HCT116 (cell line): ENCODE data around the gene PRPF19. TPM values are rescaled to one million over a fixed set of nuclear protein-coding genes. Genes with fewer than 3 reads are reported as not detected.

ENCODE experiments used
- ATAC-seq: fragments of 200-7000 bp; cut with Tn5 transposase; 2 replicates; pipeline ENCODE4 v1.9.1; 2020; ENCODE audit warnings: mild to moderate bottlenecking, moderate library complexity
- BruUV-seq: library from RNA; stranded (reverse); fragments of 400-500 nt; replicated peaks from 2 replicates; lab custom pipeline; 2021; lab: Mats Ljungman, UMichigan
- CTCF ChIA-PET: fragments of 300-600 bp; sonication (Branson Sonifier 250); formaldehyde crosslinking; loops from one replicate; lab custom pipeline; 2021; ENCODE audit warnings: antibody characterized with exemption; lab: Charles Lee
- POLR2A ChIA-PET: fragments of 300-600, 350-600 bp; sonication (Branson Sonifier 250); formaldehyde crosslinking; loops from one replicate; lab custom pipeline; 2021; ENCODE audit warnings: antibody characterized with exemption; lab: Charles Lee
- RAD21 ChIA-PET, 2 experiments: fragments of 300-600 bp; sonication (Branson Sonifier 250); formaldehyde crosslinking; loops; one replicate each; lab custom pipeline; 2023; ENCODE audit warnings: low total read pairs in 2 of 2; ENCODE audit not compliant: uncharacterized antibody in 2 of 2, unreplicated experiment in 2 of 2, low non-redundant PET in 1 of 2; lab: Charles Lee
- DNase-seq: peaks from one replicate; pipeline ENCODE4 v3.0.0-alpha.2; 2010; ENCODE audit warnings: low read depth, low spot score
- H2AFZ ChIP-seq: fragments of 200-600 bp; shearing (Covaris generic), sonication (generic); 2 replicates; pipeline ENCODE4 v1.6.1; 2017; ENCODE audit warnings: low read depth, mixed run types, mixed read lengths, antibody characterized with exemption, low read length; ENCODE audit not compliant: poor library complexity, severe bottlenecking
- H3K27ac ChIP-seq: 2 replicates; pipeline ENCODE4 v1.5.1; 2012; ENCODE audit warnings: low read depth, low read length
- H3K27me3 ChIP-seq: fragments of 200-600 bp; sonication (generic); 2 replicates; pipeline ENCODE4 v1.6.1; 2016; ENCODE audit warnings: mixed run types, low read length, mixed read lengths; ENCODE audit not compliant: insufficient read depth
- H3K36me3 ChIP-seq, 2 experiments: fragments of 200-500 bp in 1 of 2; fragments of 200-600 bp in 1 of 2; sonication (Bioruptor generic) in 1 of 2; sonication (generic) in 1 of 2; 2 replicates each; pipeline versions ENCODE4 v1.5.1 to v1.6.1; 2014 to 2016; ENCODE audit warnings: low read length in 2 of 2, inconsistent platforms in 1 of 2, mixed read lengths in 1 of 2, mixed run types in 1 of 2; ENCODE audit not compliant: insufficient read depth in 2 of 2, control insufficient read depth in 1 of 2
- H3K4me1 ChIP-seq, 2 experiments: fragments of 200-600 bp in 1 of 2; sonication (generic) in 1 of 2; 2 replicates each; pipeline versions ENCODE4 v1.5.1 to v1.6.1; 2012 to 2017; ENCODE audit warnings: low read length in 2 of 2, inconsistent platforms in 1 of 2, mild to moderate bottlenecking in 1 of 2, mixed read lengths in 1 of 2, mixed run types in 1 of 2, moderate library complexity in 1 of 2; ENCODE audit not compliant: insufficient read depth in 2 of 2, control insufficient read depth in 1 of 2
- H3K4me2 ChIP-seq: fragments of 200-600 bp; sonication (generic); 2 replicates; pipeline ENCODE4 v1.6.1; 2017; ENCODE audit warnings: mixed run types, low read length, mixed read lengths
- H3K4me3 ChIP-seq, 2 experiments: fragments of 200-600 bp in 1 of 2; sonication (generic) in 1 of 2; replicated peaks in 1 of 2; 2 replicates each; pipeline ENCODE4 v1.5.1; 2011 to 2016; ENCODE audit warnings: low read length in 2 of 2, control low read depth in 1 of 2, low read depth in 1 of 2, mild to moderate bottlenecking in 1 of 2, mixed read lengths in 1 of 2, mixed run types in 1 of 2
- H3K79me2 ChIP-seq: fragments of 200-600 bp; sonication (generic); 2 replicates; pipeline ENCODE4 v1.6.1; 2017; ENCODE audit warnings: mild to moderate bottlenecking, mixed run types, low read length, moderate library complexity, mixed read lengths; ENCODE audit not compliant: insufficient read depth
- H3K9ac ChIP-seq: fragments of 200-600 bp; sonication (generic); 2 replicates; pipeline ENCODE4 v1.6.1; 2016; ENCODE audit warnings: low read length, mixed read lengths
- H3K9me2 ChIP-seq: fragments of 200-600 bp; sonication (generic), shearing (Covaris generic); 2 replicates; pipeline ENCODE4 v1.6.1; 2017; ENCODE audit warnings: mixed run types, mild to moderate bottlenecking, moderate library complexity; ENCODE audit not compliant: insufficient read depth
- H3K9me3 ChIP-seq, 2 experiments: fragments of 200-500 bp in 1 of 2; fragments of 200-600 bp in 1 of 2; sonication (Bioruptor generic) in 1 of 2; sonication (generic) in 1 of 2; 2 replicates each; pipeline ENCODE4 v1.6.1; 2014 to 2017; ENCODE audit warnings: low read length in 2 of 2, mixed read lengths in 2 of 2, inconsistent platforms in 1 of 2, low read depth in 1 of 2, mild to moderate bottlenecking in 1 of 2, mixed run types in 1 of 2, moderate library complexity in 1 of 2; ENCODE audit not compliant: control insufficient read depth in 1 of 2, insufficient read depth in 1 of 2
- H4K20me1 ChIP-seq: fragments of 200-600 bp; sonication (generic), shearing (Covaris generic); 2 replicates; pipeline ENCODE4 v1.6.1; 2017; ENCODE audit warnings: mixed run types, mild to moderate bottlenecking, moderate library complexity; ENCODE audit not compliant: insufficient read depth
- ATF3 ChIP-seq: IDR thresholded peaks from 2 replicates; pipeline ENCODE4 v1.6.1; 2012
- CBX3 ChIP-seq: IDR thresholded peaks from 2 replicates; pipeline ENCODE4 v1.6.1; 2012; ENCODE audit warnings: low read depth
- CEBPB ChIP-seq: IDR thresholded peaks from 2 replicates; pipeline ENCODE4 v1.6.1; 2012; ENCODE audit warnings: low read depth
- EGR1 ChIP-seq: IDR thresholded peaks from 2 replicates; pipeline ENCODE4 v1.6.1; 2012; ENCODE audit warnings: low read depth
- JUND ChIP-seq: IDR thresholded peaks from 2 replicates; pipeline ENCODE4 v1.6.1; 2012
- POLR2A ChIP-seq: IDR thresholded peaks from 2 replicates; pipeline ENCODE4 v1.7.0; 2011; ENCODE audit warnings: borderline replicate concordance; ENCODE audit not compliant: insufficient read depth, insufficient read length; ENCODE audit errors: extremely low read depth
- POLR2AphosphoS5 ChIP-seq: IDR thresholded peaks from 2 replicates; pipeline ENCODE4 v1.6.1; 2011; ENCODE audit warnings: mild to moderate bottlenecking, low read depth, low read length, moderate library complexity
- RAD21 ChIP-seq: IDR thresholded peaks from 2 replicates; pipeline ENCODE4 v1.6.1; 2012; ENCODE audit warnings: low read depth, mild to moderate bottlenecking
- SIN3A ChIP-seq: IDR thresholded peaks from 2 replicates; pipeline ENCODE4 v1.6.1; 2012; ENCODE audit warnings: low read depth
- SP1 ChIP-seq: IDR thresholded peaks from 2 replicates; pipeline ENCODE4 v1.6.1; 2012; ENCODE audit warnings: low read depth
- SRF ChIP-seq: IDR thresholded peaks from 2 replicates; pipeline ENCODE4 v1.6.1; 2012; ENCODE audit warnings: low read depth
- TCF7L2 ChIP-seq: IDR thresholded peaks from 2 replicates; pipeline ENCODE4 v1.7.0; 2011; ENCODE audit warnings: borderline replicate concordance, inconsistent platforms; ENCODE audit not compliant: insufficient read depth, insufficient read length; ENCODE audit errors: extremely low read depth
- ZNF274 ChIP-seq: fragments of 200-500 bp; sonication (Bioruptor generic); IDR thresholded peaks from 2 replicates; pipeline ENCODE4 v1.6.1; 2014; ENCODE audit warnings: mild to moderate bottlenecking, low read depth, low read length, inconsistent platforms
- intact Hi-C: fragments of 100-400 bp; cut with micrococcal nuclease; formaldehyde crosslinking; loops from 2 replicates; pipeline ENCODE4 v1.10.0; 2022
- total RNA-seq: library from RNA; stranded (reverse); gene quantifications from one replicate; pipeline ENCODE4 v1.2.1, GENCODE V29; 2021; ENCODE audit not compliant: unreplicated experiment
- TF ChIP-seq, protein P1 (sequence below): IDR thresholded peaks from 2 replicates; pipeline ENCODE4 v1.6.1; 2012
- TF ChIP-seq, protein P2 (sequence below): IDR thresholded peaks from 2 replicates; pipeline ENCODE4 v1.6.1; 2012; ENCODE audit warnings: low read depth
- TF ChIP-seq, protein P3 (sequence below): IDR thresholded peaks from 2 replicates; pipeline ENCODE4 v1.6.1; 2011; ENCODE audit warnings: mild to moderate bottlenecking, low read length, moderate library complexity; ENCODE audit not compliant: insufficient replicate concordance; ENCODE audit errors: extremely low read depth

PRPF19 gene
- total RNA-seq, 1 experiment from 2014 or later, result 156 TPM

GRCh38 chr11:60870276-60870675 lies 36.1 kb downstream of the PRPF19 start:
- Histone ChIP-seq H3K36me3 (no peaks in the 10 kb centered on the region), H3K9ac (no peak overlapping the region), H3K4me3 (no peak overlapping the region), H3K79me2 (no peaks in the 10 kb centered on the region), H2AFZ (no peak overlapping the region), H3K9me3 (no peaks in the 10 kb centered on the region), H3K27ac (no peak overlapping the region), H3K4me2 (no peak overlapping the region), H4K20me1 (no peaks in the 10 kb centered on the region), H3K27me3 (no peaks in the 10 kb centered on the region), H3K9me2 (no peaks in the 10 kb centered on the region), H3K4me1 (peaks cover 0 to 4% of the 10 kb centered on the region in 2 experiments; a peak in 2 of 4 replicates)
- DNase-seq, result no peak
- ChIA-PET CTCF (interaction anchor here (1.0 kb wide), 1 partner anchor 17 kb away, joined by 3 read pairs; no protein-coding TSS in a partner anchor), POLR2A (no interaction called here), RAD21 (no interaction called here)
- TF ChIP-seq POLR2AphosphoS5 (no peak), TCF7L2 (peak; percentile 16), SIN3A (no peak), EGR1 (no peak), POLR2A (no peak), SRF (no peak), SP1 (no peak)
- BruUV-seq, result no TSS peak
- no peak for ATAC-seq
- intact Hi-C loops, result no loop called here

GRCh38 chr11:60869451-60869825 lies 36.9 kb downstream of the PRPF19 start:
- Histone ChIP-seq H3K36me3 (no peaks in the 10 kb centered on the region), H3K9me3 (no peaks in the 10 kb centered on the region), H3K27me3 (0 out of 2 replicates have a peak, but pooled peaks cover under 1% of the 10 kb centered on the region), H3K27ac (no peak overlapping the region), H3K4me1 (peaks cover 0 to 4% of the 10 kb centered on the region in 2 experiments; a peak in 2 of 4 replicates), H3K9ac (no peak overlapping the region), H4K20me1 (no peaks in the 10 kb centered on the region), H2AFZ (no peak overlapping the region), H3K4me2 (no peak overlapping the region), H3K4me3 (no peak overlapping the region), H3K79me2 (no peaks in the 10 kb centered on the region), H3K9me2 (no peaks in the 10 kb centered on the region)
- DNase-seq (no peak), ATAC-seq (no peak)
- ChIA-PET POLR2A (no interaction called here), CTCF (no interaction called here), RAD21 (no interaction called here)
- intact Hi-C loops, result no loop called here
- no TSS peak for BruUV-seq
- TF ChIP-seq, protein P1, sequence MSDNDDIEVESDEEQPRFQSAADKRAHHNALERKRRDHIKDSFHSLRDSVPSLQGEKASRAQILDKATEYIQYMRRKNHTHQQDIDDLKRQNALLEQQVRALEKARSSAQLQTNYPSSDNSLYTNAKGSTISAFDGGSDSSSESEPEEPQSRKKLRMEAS, result no peak
- TF ChIP-seq, protein P2, sequence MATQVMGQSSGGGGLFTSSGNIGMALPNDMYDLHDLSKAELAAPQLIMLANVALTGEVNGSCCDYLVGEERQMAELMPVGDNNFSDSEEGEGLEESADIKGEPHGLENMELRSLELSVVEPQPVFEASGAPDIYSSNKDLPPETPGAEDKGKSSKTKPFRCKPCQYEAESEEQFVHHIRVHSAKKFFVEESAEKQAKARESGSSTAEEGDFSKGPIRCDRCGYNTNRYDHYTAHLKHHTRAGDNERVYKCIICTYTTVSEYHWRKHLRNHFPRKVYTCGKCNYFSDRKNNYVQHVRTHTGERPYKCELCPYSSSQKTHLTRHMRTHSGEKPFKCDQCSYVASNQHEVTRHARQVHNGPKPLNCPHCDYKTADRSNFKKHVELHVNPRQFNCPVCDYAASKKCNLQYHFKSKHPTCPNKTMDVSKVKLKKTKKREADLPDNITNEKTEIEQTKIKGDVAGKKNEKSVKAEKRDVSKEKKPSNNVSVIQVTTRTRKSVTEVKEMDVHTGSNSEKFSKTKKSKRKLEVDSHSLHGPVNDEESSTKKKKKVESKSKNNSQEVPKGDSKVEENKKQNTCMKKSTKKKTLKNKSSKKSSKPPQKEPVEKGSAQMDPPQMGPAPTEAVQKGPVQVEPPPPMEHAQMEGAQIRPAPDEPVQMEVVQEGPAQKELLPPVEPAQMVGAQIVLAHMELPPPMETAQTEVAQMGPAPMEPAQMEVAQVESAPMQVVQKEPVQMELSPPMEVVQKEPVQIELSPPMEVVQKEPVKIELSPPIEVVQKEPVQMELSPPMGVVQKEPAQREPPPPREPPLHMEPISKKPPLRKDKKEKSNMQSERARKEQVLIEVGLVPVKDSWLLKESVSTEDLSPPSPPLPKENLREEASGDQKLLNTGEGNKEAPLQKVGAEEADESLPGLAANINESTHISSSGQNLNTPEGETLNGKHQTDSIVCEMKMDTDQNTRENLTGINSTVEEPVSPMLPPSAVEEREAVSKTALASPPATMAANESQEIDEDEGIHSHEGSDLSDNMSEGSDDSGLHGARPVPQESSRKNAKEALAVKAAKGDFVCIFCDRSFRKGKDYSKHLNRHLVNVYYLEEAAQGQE, result no peak
- TF ChIP-seq POLR2A (no peak), ZNF274 (no peak), TCF7L2 (no peak), JUND (no peak), ATF3 (no peak), CEBPB (no peak), SP1 (no peak), POLR2AphosphoS5 (no peak), RAD21 (no peak), CBX3 (no peak)
- TF ChIP-seq, protein P3, sequence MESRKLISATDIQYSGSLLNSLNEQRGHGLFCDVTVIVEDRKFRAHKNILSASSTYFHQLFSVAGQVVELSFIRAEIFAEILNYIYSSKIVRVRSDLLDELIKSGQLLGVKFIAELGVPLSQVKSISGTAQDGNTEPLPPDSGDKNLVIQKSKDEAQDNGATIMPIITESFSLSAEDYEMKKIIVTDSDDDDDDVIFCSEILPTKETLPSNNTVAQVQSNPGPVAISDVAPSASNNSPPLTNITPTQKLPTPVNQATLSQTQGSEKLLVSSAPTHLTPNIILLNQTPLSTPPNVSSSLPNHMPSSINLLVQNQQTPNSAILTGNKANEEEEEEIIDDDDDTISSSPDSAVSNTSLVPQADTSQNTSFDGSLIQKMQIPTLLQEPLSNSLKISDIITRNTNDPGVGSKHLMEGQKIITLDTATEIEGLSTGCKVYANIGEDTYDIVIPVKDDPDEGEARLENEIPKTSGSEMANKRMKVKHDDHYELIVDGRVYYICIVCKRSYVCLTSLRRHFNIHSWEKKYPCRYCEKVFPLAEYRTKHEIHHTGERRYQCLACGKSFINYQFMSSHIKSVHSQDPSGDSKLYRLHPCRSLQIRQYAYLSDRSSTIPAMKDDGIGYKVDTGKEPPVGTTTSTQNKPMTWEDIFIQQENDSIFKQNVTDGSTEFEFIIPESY, result no peak
